A673 (cell line): ENCODE results near the gene FNDC3B. TPM values are rescaled to one million over a fixed set of nuclear protein-coding genes. Genes with fewer than 3 reads are reported as not detected.

Source experiments
- BruUV-seq: library from RNA; stranded (reverse); fragments of 400-500 nt; replicated peaks from 2 replicates; lab custom pipeline; 2021; lab: Mats Ljungman, UMichigan
- CTCF ChIA-PET: fragments of 300-600 bp; sonication (Branson Sonifier 250); formaldehyde crosslinking; loops from one replicate; lab custom pipeline; 2022; ENCODE audit warnings: antibody characterized with exemption; lab: Charles Lee
- POLR2A ChIA-PET: fragments of 300-600 bp; sonication (Branson Sonifier 250); formaldehyde crosslinking; loops from one replicate; lab custom pipeline; 2022; ENCODE audit warnings: antibody characterized with exemption; ENCODE audit not compliant: low non-redundant PET; lab: Charles Lee
- DNase-seq: peaks from one replicate; pipeline ENCODE4 v3.0.0-alpha.2; 2015; ENCODE audit warnings: low spot score
- H3K27ac ChIP-seq: fragments of 200-600 bp; sonication (generic); 2 replicates; pipeline ENCODE4 v1.5.1; 2016; ENCODE audit warnings: mixed run types, low read depth, mild to moderate bottlenecking, mixed read lengths, antibody characterized with exemption, low read length; ENCODE audit not compliant: poor library complexity, severe bottlenecking
- H3K27me3 ChIP-seq: fragments of 200-600 bp; sonication (generic); replicated peaks from 2 replicates; pipeline ENCODE4 v1.6.1; 2017; ENCODE audit warnings: mixed run types, low read depth, mild to moderate bottlenecking, mixed read lengths, antibody characterized with exemption, low read length; ENCODE audit not compliant: insufficient read depth, poor library complexity
- H3K36me3 ChIP-seq: fragments of 200-600 bp; sonication (generic); 2 replicates; pipeline ENCODE4 v1.6.1; 2016; ENCODE audit warnings: mixed run types, mild to moderate bottlenecking, mixed read lengths, antibody characterized with exemption, low read length; ENCODE audit not compliant: insufficient read depth, poor library complexity, severe bottlenecking
- H3K4me1 ChIP-seq: fragments of 200-600 bp; sonication (generic); 2 replicates; pipeline ENCODE4 v1.6.1; 2017; ENCODE audit warnings: mixed run types, mild to moderate bottlenecking, mixed read lengths, antibody characterized with exemption, low read length; ENCODE audit not compliant: insufficient read depth, poor library complexity, severe bottlenecking
- H3K4me3 ChIP-seq: fragments of 200-600 bp; sonication (generic); 2 replicates; pipeline ENCODE4 v1.5.1; 2016; ENCODE audit warnings: low read depth, mixed run types, mild to moderate bottlenecking, mixed read lengths, low read length; ENCODE audit not compliant: poor library complexity, severe bottlenecking
- H3K9me3 ChIP-seq: fragments of 200-600 bp; sonication (generic); 2 replicates; pipeline ENCODE4 v1.6.1; 2016; ENCODE audit warnings: mixed run types, low read depth, mild to moderate bottlenecking, mixed read lengths, antibody characterized with exemption, low read length; ENCODE audit not compliant: poor library complexity, severe bottlenecking
- EZH2 ChIP-seq: fragments of 200-600 bp; sonication (generic); IDR thresholded peaks from 2 replicates; pipeline ENCODE4 v1.6.1; 2017; ENCODE audit warnings: borderline replicate concordance, low read depth, mild to moderate bottlenecking, mixed read lengths, antibody characterized with exemption, low read length; ENCODE audit not compliant: poor library complexity, severe bottlenecking
- intact Hi-C: fragments of 100-400 bp; cut with micrococcal nuclease; formaldehyde crosslinking; loops from one replicate; pipeline ENCODE4 v1.10.0; 2022; ENCODE audit not compliant: unreplicated experiment
- total RNA-seq: library from RNA; stranded (reverse); gene quantifications from 2 replicates; pipeline ENCODE4 v1.2.3, GENCODE V29; 2021
- TF ChIP-seq, protein P1 (sequence below): fragments of 300-800, 200-600 bp; sonication (generic); conservative IDR thresholded peaks from 2 replicates; pipeline ENCODE4 v1.5.1; 2017; ENCODE audit warnings: low read depth, mild to moderate bottlenecking, antibody characterized with exemption, low read length, moderate library complexity, mixed read lengths

The FNDC3B gene
- total RNA-seq, 1 experiment from 2014 or later: 50.8 TPM

DNA sequence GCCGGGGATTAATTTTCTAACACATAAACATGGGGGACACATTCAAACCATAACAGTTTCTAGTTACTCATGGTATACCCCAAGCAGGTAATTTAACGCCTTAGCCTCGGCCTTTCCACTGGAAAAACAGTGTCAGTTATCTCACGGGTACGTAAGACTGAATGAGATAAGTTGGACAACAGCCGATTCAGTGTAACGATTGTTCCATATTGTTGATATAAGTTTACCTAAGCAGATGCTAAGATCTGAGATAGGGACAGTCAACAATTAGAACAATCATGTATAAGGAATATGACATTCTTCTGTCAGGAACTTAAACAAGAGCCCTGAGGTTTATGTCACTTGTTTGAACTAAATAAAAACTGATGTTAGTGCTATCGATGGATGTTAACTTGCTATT, 278.1 kb downstream of the FNDC3B start:
- peaks cover 24% of the 10 kb centered on the region for H3K4me1 ChIP-seq
- intact Hi-C loops: no loop called here
- no peak for DNase-seq
- POLR2A ChIA-PET: no interaction called here
- H3K27ac ChIP-seq: peak overlapping the region; percentile 52
- no peaks in the 10 kb centered on the region for H3K27me3 ChIP-seq
- H3K36me3 ChIP-seq: no peaks in the 10 kb centered on the region
- CTCF ChIA-PET: no interaction called here
- H3K4me3 ChIP-seq: no peak overlapping the region
- H3K9me3 ChIP-seq: no peaks in the 10 kb centered on the region
- BruUV-seq: no TSS peak
- no peak for TF ChIP-seq EZH2
- TF ChIP-seq, protein P1, sequence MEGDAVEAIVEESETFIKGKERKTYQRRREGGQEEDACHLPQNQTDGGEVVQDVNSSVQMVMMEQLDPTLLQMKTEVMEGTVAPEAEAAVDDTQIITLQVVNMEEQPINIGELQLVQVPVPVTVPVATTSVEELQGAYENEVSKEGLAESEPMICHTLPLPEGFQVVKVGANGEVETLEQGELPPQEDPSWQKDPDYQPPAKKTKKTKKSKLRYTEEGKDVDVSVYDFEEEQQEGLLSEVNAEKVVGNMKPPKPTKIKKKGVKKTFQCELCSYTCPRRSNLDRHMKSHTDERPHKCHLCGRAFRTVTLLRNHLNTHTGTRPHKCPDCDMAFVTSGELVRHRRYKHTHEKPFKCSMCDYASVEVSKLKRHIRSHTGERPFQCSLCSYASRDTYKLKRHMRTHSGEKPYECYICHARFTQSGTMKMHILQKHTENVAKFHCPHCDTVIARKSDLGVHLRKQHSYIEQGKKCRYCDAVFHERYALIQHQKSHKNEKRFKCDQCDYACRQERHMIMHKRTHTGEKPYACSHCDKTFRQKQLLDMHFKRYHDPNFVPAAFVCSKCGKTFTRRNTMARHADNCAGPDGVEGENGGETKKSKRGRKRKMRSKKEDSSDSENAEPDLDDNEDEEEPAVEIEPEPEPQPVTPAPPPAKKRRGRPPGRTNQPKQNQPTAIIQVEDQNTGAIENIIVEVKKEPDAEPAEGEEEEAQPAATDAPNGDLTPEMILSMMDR: no peak

DNA sequence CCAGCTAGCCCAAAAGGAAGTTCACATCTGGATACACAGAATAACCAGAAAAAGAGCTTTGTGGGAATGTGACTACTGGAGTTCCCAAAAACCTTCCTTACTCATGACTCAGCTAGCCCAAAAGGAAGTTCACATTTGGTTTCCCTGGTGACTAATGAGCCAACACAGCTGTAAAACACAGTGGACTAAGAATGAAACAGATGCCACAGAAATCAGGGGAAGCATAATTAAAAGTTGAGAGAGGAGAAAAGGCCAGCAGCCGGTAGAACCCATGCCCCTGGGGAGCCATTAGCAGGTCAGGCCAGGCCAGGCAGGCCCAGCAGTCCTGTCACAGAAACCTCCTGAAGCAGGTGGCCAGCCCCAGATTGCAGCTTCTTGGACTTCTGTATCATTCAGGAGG, 278.6 kb downstream of the FNDC3B start:
- Histone ChIP-seq H3K27me3 (no peaks in the 10 kb centered on the region), H3K27ac (peak overlapping the region; percentile 52), H3K4me1 (peaks cover 24% of the 10 kb centered on the region), H3K9me3 (no peaks in the 10 kb centered on the region), H3K4me3 (no peak overlapping the region), H3K36me3 (no peaks in the 10 kb centered on the region)
- intact Hi-C loops: no loop called here
- no TSS peak for BruUV-seq
- POLR2A ChIA-PET: no interaction called here
- no peak for TF ChIP-seq EZH2
- TF ChIP-seq, protein P1: no peak
- CTCF ChIA-PET: no interaction called here
- DNase-seq: peak; percentile 85

DNA sequence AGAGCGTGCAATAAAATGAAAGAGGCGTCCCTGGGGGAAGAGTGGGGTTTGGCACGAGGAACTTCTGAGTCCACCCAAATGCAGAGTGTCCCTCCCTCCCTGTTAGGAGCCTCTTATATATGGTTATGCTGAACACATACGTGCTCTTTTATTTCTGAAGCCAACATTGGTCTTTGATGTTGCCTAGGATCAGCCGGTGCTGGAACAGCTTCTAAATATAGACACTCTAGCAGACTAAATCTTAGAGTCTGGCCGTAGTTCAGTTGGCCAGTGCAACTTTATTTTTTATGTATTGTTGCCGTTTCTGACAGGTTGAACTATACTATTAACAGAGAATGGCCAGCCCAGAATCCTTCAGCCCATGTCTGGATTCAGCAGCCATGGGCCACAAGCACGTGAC, 280.2 kb downstream of the FNDC3B start:
- BruUV-seq: no TSS peak
- H3K27me3 ChIP-seq: no peaks in the 10 kb centered on the region
- no peak overlapping the region for H3K27ac ChIP-seq
- no peaks in the 10 kb centered on the region for H3K36me3 ChIP-seq
- TF ChIP-seq EZH2: no peak
- TF ChIP-seq, protein P1: no peak
- H3K4me3 ChIP-seq: no peak overlapping the region
- H3K9me3 ChIP-seq: no peaks in the 10 kb centered on the region
- ChIA-PET CTCF (no interaction called here), POLR2A (interaction anchor here (0.7 kb wide), 1 partner anchor 152 kb away, joined by 3 read pairs; no protein-coding TSS in a partner anchor)
- no peak for DNase-seq
- intact Hi-C loops: no loop called here
- H3K4me1 ChIP-seq: peaks cover 24% of the 10 kb centered on the region
